HG02798 (cell line): ENCODE results near the gene UFD1.

ENCODE experiments used
- ATAC-seq: cut with Tn5 transposase; IDR thresholded peaks from one replicate; pipeline ENCODE4 v1.9.1; 2021; ENCODE audit warnings: mild to moderate bottlenecking; ENCODE audit not compliant: unreplicated experiment, poor library complexity

Gene UFD1

GRCh38 chr22:19402642-19403191, 76.3 kb downstream of the UFD1 start:
- no peak for ATAC-seq

- ATAC-seq = no peak
These were observed 77.5 kb downstream of the UFD1 start for GRCh38 chr22:19401483-19401882.

- no peak for ATAC-seq
These were observed 78.1 kb downstream of the UFD1 start for GRCh38 chr22:19400881-19401280.
